GM12878 (cell line): Measurements from ENCODE around the gene C1orf21. TPM values are rescaled to one million over a fixed set of nuclear protein-coding genes. Genes with fewer than 3 reads are reported as not detected.

ENCODE experiments used
- ATAC-seq: fragments of 200-7000 bp; cut with Tn5 transposase; 3 replicates; pipeline ENCODE4 v1.9.1; 2020; ENCODE audit warnings: mild to moderate bottlenecking, moderate library complexity
- BruUV-seq: library from RNA; stranded (reverse); fragments of 400-500 nt; replicated peaks from 2 replicates; lab custom pipeline; 2021; lab: Mats Ljungman, UMichigan
- CTCF ChIA-PET: fragments of 300-600 bp; sonication (Branson Sonifier 250); formaldehyde crosslinking; extraction: SDS; loops from one replicate; lab custom pipeline; 2021; ENCODE audit warnings: inconsistent platforms; lab: Yijun Ruan, JAX
- POLR2A ChIA-PET: fragments of 350-600 bp; formaldehyde crosslinking; extraction: SDS; loops from one replicate; lab custom pipeline; 2021; ENCODE audit warnings: inconsistent platforms; lab: Charles Lee
- RAD21 ChIA-PET: fragments of 300-600 bp; sonication (Branson Sonifier 250); formaldehyde crosslinking; loops from one replicate; lab custom pipeline; 2023; ENCODE audit warnings: antibody characterized with exemption; ENCODE audit not compliant: unreplicated experiment; lab: Charles Lee
- SMC1A ChIA-PET: fragments of 300-600 bp; sonication (Branson Sonifier 250); formaldehyde crosslinking; loops from one replicate; lab custom pipeline; 2023; ENCODE audit not compliant: unreplicated experiment, uncharacterized antibody; lab: Charles Lee
- DNase-seq: peaks from one replicate; pipeline ENCODE4 v3.0.0-alpha.2; 2011; ENCODE audit warnings: low read depth, low spot score
- FAIRE-seq: peaks from 3 replicates; lab custom pipeline; 2011; peaks lifted over from hg19 to GRCh38; lab: Jason Lieb, UNC
- H2AFZ ChIP-seq: 2 replicates; pipeline ENCODE4 v1.6.0; 2011; ENCODE audit warnings: low read depth, low read length, control low read depth; ENCODE audit not compliant: control insufficient read depth
- H3K27ac ChIP-seq: 2 replicates; pipeline ENCODE4 v1.5.1; 2011; ENCODE audit warnings: control low read depth; ENCODE audit not compliant: control insufficient read depth, insufficient read depth
- H3K27me3 ChIP-seq, 2 experiments: replicated peaks in 1 of 2; 2 replicates each; pipeline versions ENCODE4 v1.6.0 to v1.6.1; 2011; ENCODE audit warnings: low read length in 1 of 2; ENCODE audit not compliant: control insufficient read depth in 2 of 2, insufficient read depth in 2 of 2
- H3K36me3 ChIP-seq, 2 experiments: 2 replicates each; pipeline ENCODE4 v1.5.1; 2011; ENCODE audit warnings: low read length in 1 of 2; ENCODE audit not compliant: control insufficient read depth in 2 of 2, insufficient read depth in 2 of 2
- H3K4me1 ChIP-seq: 2 replicates; pipeline ENCODE4 v1.6.1; 2011; ENCODE audit warnings: mild to moderate bottlenecking, low read length, moderate library complexity, mixed read lengths; ENCODE audit not compliant: control insufficient read depth, insufficient read depth
- H3K4me2 ChIP-seq: 2 replicates; pipeline ENCODE4 v1.6.0; 2011; ENCODE audit warnings: control low read depth; ENCODE audit not compliant: control insufficient read depth, insufficient read depth
- H3K4me3 ChIP-seq: fragments of 200-600 bp; sonication (generic); 2 replicates; pipeline ENCODE4 v1.5.1; 2016
- H3K79me2 ChIP-seq: 2 replicates; pipeline ENCODE4 v1.6.0; 2011; ENCODE audit warnings: low read length; ENCODE audit not compliant: control insufficient read depth, insufficient read depth
- H3K9ac ChIP-seq: 2 replicates; pipeline ENCODE4 v1.8.0; 2011; ENCODE audit warnings: low read length, control low read depth, mixed read lengths; ENCODE audit not compliant: control insufficient read depth, insufficient read depth
- H3K9me3 ChIP-seq: replicated peaks from 3 replicates; pipeline ENCODE4 v1.5.1; 2011; ENCODE audit warnings: mild to moderate bottlenecking, low read length; ENCODE audit not compliant: control insufficient read depth, insufficient read depth
- H4K20me1 ChIP-seq: 2 replicates; pipeline ENCODE4 v1.6.0; 2011; ENCODE audit not compliant: control insufficient read depth, insufficient read depth
- ATF7 ChIP-seq: fragments of 450-650 bp; IDR thresholded peaks from 2 replicates; pipeline ENCODE4 v1.6.1; 2016; ENCODE audit warnings: low read depth, mild to moderate bottlenecking
- BACH1 ChIP-seq: fragments of 450-650 bp; IDR thresholded peaks from 2 replicates; pipeline ENCODE4 v1.6.1; 2017; ENCODE audit warnings: mild to moderate bottlenecking, borderline replicate concordance
- BMI1 ChIP-seq: fragments of 450-650 bp; IDR thresholded peaks from 2 replicates; pipeline ENCODE4 v1.6.1; 2016; ENCODE audit warnings: mild to moderate bottlenecking, moderate library complexity, borderline replicate concordance
- CBX3 ChIP-seq: fragments of 200-600 bp; sonication (generic); IDR thresholded peaks from 2 replicates; pipeline ENCODE4 v1.6.1; 2016; ENCODE audit warnings: low read depth, borderline replicate concordance
- CHD2 ChIP-seq: IDR thresholded peaks from 2 replicates; pipeline ENCODE4 v1.6.1; 2011; ENCODE audit warnings: low read depth, low read length, improper control_type of control experiment, borderline replicate concordance
- CREM ChIP-seq: IDR thresholded peaks from 2 replicates; pipeline ENCODE4 v1.6.1; 2014; ENCODE audit warnings: antibody characterized with exemption, low read depth
- GATAD2B ChIP-seq: fragments of 450-650 bp; conservative IDR thresholded peaks from 2 replicates; pipeline ENCODE4 v1.6.1; 2017; ENCODE audit warnings: low read depth, mild to moderate bottlenecking, moderate library complexity
- IKZF2 ChIP-seq, 2 experiments: fragments of 450-650 bp; IDR thresholded peaks; 2 replicates each; pipeline ENCODE4 v1.6.1; 2017; ENCODE audit warnings: mild to moderate bottlenecking in 2 of 2, moderate library complexity in 2 of 2
- JUNB ChIP-seq: IDR thresholded peaks from 2 replicates; pipeline ENCODE4 v1.6.1; 2016; ENCODE audit warnings: antibody characterized with exemption, mild to moderate bottlenecking
- NFIC ChIP-seq: IDR thresholded peaks from 2 replicates; pipeline ENCODE4 v1.6.1; 2012; ENCODE audit warnings: low read depth, mild to moderate bottlenecking, inconsistent platforms, low read length, moderate library complexity
- NFYB ChIP-seq: IDR thresholded peaks from 2 replicates; pipeline ENCODE4 v1.6.1; 2011; ENCODE audit warnings: low read depth, mild to moderate bottlenecking, low read length, improper control_type of control experiment, moderate library complexity; ENCODE audit not compliant: insufficient read depth
- PAX8 ChIP-seq: fragments of 450-650 bp; IDR thresholded peaks from 2 replicates; pipeline ENCODE4 v1.6.1; 2017; ENCODE audit warnings: mild to moderate bottlenecking, moderate library complexity
- SP1 ChIP-seq: IDR thresholded peaks from one replicate; pipeline ENCODE4 v1.6.1; 2011; ENCODE audit warnings: low read depth, low read length
- TCF3 ChIP-seq: IDR thresholded peaks from 2 replicates; pipeline ENCODE4 v1.6.1; 2012; ENCODE audit warnings: low read depth, mild to moderate bottlenecking, low read length, borderline replicate concordance; ENCODE audit not compliant: insufficient read depth
- ZBED1 ChIP-seq: IDR thresholded peaks from 2 replicates; pipeline ENCODE4 v1.6.1; 2016; ENCODE audit warnings: borderline replicate concordance
- ZBTB33 ChIP-seq: fragments of 450-650 bp; IDR thresholded peaks from 2 replicates; pipeline ENCODE4 v1.6.1; 2017; ENCODE audit warnings: mild to moderate bottlenecking
- ZNF24 ChIP-seq: fragments of 450-650 bp; IDR thresholded peaks from 2 replicates; pipeline ENCODE4 v1.6.1; 2017; ENCODE audit warnings: antibody characterized with exemption, mild to moderate bottlenecking
- ZNF274 ChIP-seq: IDR thresholded peaks from one replicate; pipeline ENCODE4 v1.8.0; 2011; ENCODE audit not compliant: insufficient read length, insufficient read depth
- WGBS: methylation state at CpG from one replicate; pipeline ENCODE4 v1.1.6; 2016; ENCODE audit warnings: low lambda C conversion rate; ENCODE audit not compliant: insufficient replicate concordance, insufficient coverage; ENCODE audit errors: missing lambda C conversion rate; 5-methylcytosine and 5-hydroxymethylcytosine counted together
- in situ Hi-C: fragments of 300-500 bp; cut with MboI; formaldehyde crosslinking; loops from 9 replicates; pipeline ENCODE4 v1.14.3; 2018; ENCODE audit warnings: mixed read lengths
- intact Hi-C: fragments of 100-400 bp; cut with micrococcal nuclease; formaldehyde crosslinking; loops from one replicate; pipeline ENCODE4 v1.14.2; 2022; ENCODE audit not compliant: unreplicated experiment
- polyA plus RNA-seq, 11 experiments: library from polyadenylated mRNA; depleted of rRNA in 4 of 11; unstranded in 6 of 11; stranded (reverse) in 5 of 11; fragments of >200 nt; fragmentation: Nextera tagmentation in 4 of 11; fragmentation: Illumina TruSeq in 1 of 11; extraction: Ambion mirVana in 4 of 11; extraction: Trizol in 1 of 11; gene quantifications; 1 replicate in 1 of 11; 2 replicates in 10 of 11; pipeline versions ENCODE4 v1.2.1 to v1.2.3, GENCODE V29; 2011 to 2016; ENCODE audit warnings: inconsistent platforms in 2 of 11, missing spikeins in 2 of 11, low read depth in 1 of 11
- total RNA-seq, 4 experiments: library from RNA; depleted of rRNA in 3 of 4; stranded (reverse); fragments of >200 nt in 3 of 4; fragmentation: Illumina TruSeq in 1 of 4; extraction: Trizol in 1 of 4; gene quantifications; 2 replicates each; pipeline versions ENCODE4 v1.2.1 to v1.2.3, GENCODE V29; 2013 to 2021
- TF ChIP-seq, protein P1 (sequence below): fragments of 150-350 bp; IDR thresholded peaks from 2 replicates; pipeline ENCODE4 v1.6.1; 2014; ENCODE audit warnings: mild to moderate bottlenecking, low read depth, low read length

Gene C1orf21
- total and polyA plus RNA-seq, 10 of the 15 experiments (the other 5 are each of a cell fraction or from before 2014, with no cell fraction given), result 0.03 to 1.6 (median 0.17) TPM; not detected in 3

- TF ChIP-seq NFYB, result no peak
- no peak for TF ChIP-seq BMI1
- no peak for TF ChIP-seq PAX8
- TF ChIP-seq, all 136 proteins: peak for 0
Measured at GRCh38 chr1:184637664-184638240, 250.9 kb downstream of the C1orf21 start (continued).

DNA sequence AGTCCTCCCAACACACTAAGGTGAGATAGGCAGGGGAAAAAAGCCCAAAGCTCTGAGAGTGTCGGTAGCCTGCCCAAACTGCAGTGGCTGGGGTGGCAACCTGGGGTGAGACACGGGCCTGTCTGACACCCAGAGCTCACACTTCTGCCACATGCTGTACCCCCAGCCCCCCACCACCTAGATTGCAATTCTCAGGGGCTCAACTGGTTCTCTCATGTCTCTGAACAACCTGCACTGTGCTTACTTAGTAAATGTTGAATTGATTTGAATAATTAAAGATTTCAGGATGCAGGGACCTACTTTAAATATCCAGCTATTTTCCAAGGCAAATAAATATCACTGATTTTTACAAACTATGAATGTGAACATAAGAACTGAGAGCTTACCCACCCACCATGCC lies 252.4 kb downstream of the C1orf21 start:
- Histone ChIP-seq H3K9ac (no peak overlapping the region), H3K36me3 (no peaks in the 10 kb centered on the region), H3K27ac (no peak overlapping the region), H3K9me3 (no peaks in the 10 kb centered on the region; the same call in 2 of the 3 replicates), H2AFZ (no peak overlapping the region), H3K4me2 (no peak overlapping the region), H3K79me2 (no peaks in the 10 kb centered on the region), H4K20me1 (no peaks in the 10 kb centered on the region), H3K4me3 (no peak overlapping the region), H3K27me3 (no peaks in the 10 kb centered on the region; a peak in 1 of 4 replicates), H3K4me1 (no peaks in the 10 kb centered on the region)
- ChIA-PET POLR2A (no interaction called here), SMC1A (no interaction called here), CTCF (interaction anchor here (0.6 kb wide), 1 partner anchor 157 kb away, joined by 3 read pairs; no protein-coding TSS in a partner anchor), RAD21 (no interaction called here)
- in situ Hi-C loops (no loop called here), intact Hi-C loops (no loop called here)
- no TSS peak for BruUV-seq
- no peak for FAIRE-seq
- no peak for DNase-seq
- no peak for ATAC-seq
- 13% methylated on average over 2 of the region's 2 CpGs for WGBS
- TF ChIP-seq BACH1 (no peak), NFIC (no peak), ZBTB33 (no peak), CBX3 (no peak), PAX8 (no peak), ZNF24 (no peak), ATF7 (no peak), ZNF274 (no peak), IKZF2 (IDR thresholded peaks at IDR 0.05) (no peak), JUNB (no peak), GATAD2B (no peak), SP1 (no peak), CHD2 (no peak), ZBED1 (no peak), TCF3 (no peak), CREM (no peak)
- TF ChIP-seq, protein P1, sequence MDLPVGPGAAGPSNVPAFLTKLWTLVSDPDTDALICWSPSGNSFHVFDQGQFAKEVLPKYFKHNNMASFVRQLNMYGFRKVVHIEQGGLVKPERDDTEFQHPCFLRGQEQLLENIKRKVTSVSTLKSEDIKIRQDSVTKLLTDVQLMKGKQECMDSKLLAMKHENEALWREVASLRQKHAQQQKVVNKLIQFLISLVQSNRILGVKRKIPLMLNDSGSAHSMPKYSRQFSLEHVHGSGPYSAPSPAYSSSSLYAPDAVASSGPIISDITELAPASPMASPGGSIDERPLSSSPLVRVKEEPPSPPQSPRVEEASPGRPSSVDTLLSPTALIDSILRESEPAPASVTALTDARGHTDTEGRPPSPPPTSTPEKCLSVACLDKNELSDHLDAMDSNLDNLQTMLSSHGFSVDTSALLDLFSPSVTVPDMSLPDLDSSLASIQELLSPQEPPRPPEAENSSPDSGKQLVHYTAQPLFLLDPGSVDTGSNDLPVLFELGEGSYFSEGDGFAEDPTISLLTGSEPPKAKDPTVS, result no peak
